Measurements from ENCODE around the gene MAD1L1. TPM values are rescaled to one million over a fixed set of nuclear protein-coding genes. Genes with fewer than 3 reads are reported as not detected.

Gene MAD1L1
- total RNA-seq, 1 experiment from 2014 or later: 43.8 TPM

GRCh38 chr7:1977876-1978441, 254.8 kb downstream of the MAD1L1 start:
- CTCF ChIA-PET: no interaction called here
- POLR2A ChIA-PET: no interaction called here
- Mint-ChIP-seq H3K36me3 (peaks cover 31% of the 10 kb centered on the region), H3K4me1 (peaks cover 4% of the 10 kb centered on the region; the same call in 1 of the 2 replicates), H3K27me3 (ENCODE audit: low read depth) (no peaks in the 10 kb centered on the region), H3K4me3 (no peak overlapping the region), H3K9me3 (peaks cover 19% of the 10 kb centered on the region), H3K27ac (no peak overlapping the region)
- ATAC-seq: no peak
- no peak for DNase-seq (ENCODE audit: low spot score)
- no peak for TF ChIP-seq HMGA2 (CRISPR knock-in tag; IDR thresholded peaks at IDR 0.05)
- TF ChIP-seq MXD4 (CRISPR knock-in tag; IDR thresholded peaks at IDR 0.05; ENCODE audit: borderline replicate concordance): no peak
- no peak for TF ChIP-seq AFF4 (CRISPR knock-in tag; IDR thresholded peaks at IDR 0.05; ENCODE audit: borderline replicate concordance)
- TF ChIP-seq NR3C1 (CRISPR knock-in tag; conservative IDR thresholded peaks at IDR 0.05; ENCODE audit: low read depth): no peak
- TF ChIP-seq JAZF1 (CRISPR knock-in tag; IDR thresholded peaks at IDR 0.05): no peak
- TF ChIP-seq MLX (CRISPR knock-in tag; IDR thresholded peaks at IDR 0.05): no peak
- TF ChIP-seq AR (CRISPR knock-in tag; IDR thresholded peaks at IDR 0.05): no peak
- TF ChIP-seq ATF6 (CRISPR knock-in tag; IDR thresholded peaks at IDR 0.05): no peak
- no peak for TF ChIP-seq PREB (CRISPR knock-in tag; IDR thresholded peaks at IDR 0.05; ENCODE audit: borderline replicate concordance)
- no peak for TF ChIP-seq KAT7 (CRISPR knock-in tag; IDR thresholded peaks at IDR 0.05; ENCODE audit: borderline replicate concordance)
- TF ChIP-seq IRF1 (CRISPR knock-in tag; IDR thresholded peaks at IDR 0.05): no peak
- TF ChIP-seq SP1 (CRISPR knock-in tag; conservative IDR thresholded peaks at IDR 0.05): no peak
- no peak for TF ChIP-seq ATF1 (CRISPR knock-in tag; IDR thresholded peaks at IDR 0.05)
- no peak for TF ChIP-seq GABPB1 (CRISPR knock-in tag; IDR thresholded peaks at IDR 0.05)
- no peak for TF ChIP-seq CTCF (IDR thresholded peaks at IDR 0.05)
- TF ChIP-seq NFATC4 (CRISPR knock-in tag; IDR thresholded peaks at IDR 0.05): no peak
- no peak for TF ChIP-seq MYBL2 (CRISPR knock-in tag; IDR thresholded peaks at IDR 0.05)
- no peak for TF ChIP-seq IRF2 (CRISPR knock-in tag; IDR thresholded peaks at IDR 0.05; ENCODE audit: borderline replicate concordance, low read depth)
